Naive thymus-derived CD8-positive, alpha-beta T cell (primary cell): ENCODE data around the gene MFRP. TPM values are rescaled to one million over a fixed set of nuclear protein-coding genes. Genes with fewer than 3 reads are reported as not detected.
A peak's percentile ranks its signal among the peaks of the same experiment; 100 is the strongest.

ENCODE experiments used
- ATAC-seq, 2 donors: fragments of 150-1000 bp; cut with Tn5 transposase in 1 of 2; sonication (Bioruptor Pico), chemical (Tn5 transposase) in 1 of 2; 1 replicate in 1 of 2; 2 replicates in 1 of 2; pipeline ENCODE4 v1.10.0; 2021; ENCODE audit warnings: mild to moderate bottlenecking in 2 of 2, moderate library complexity in 2 of 2
- POLR2A ChIA-PET: fragments of 350-600 bp; sonication (Branson Sonifier 250); formaldehyde crosslinking; loops from one replicate; lab custom pipeline; 2021; ENCODE audit warnings: antibody characterized with exemption; lab: Charles Lee
- DNase-seq, 10 donors: peaks; one replicate each; pipeline versions ENCODE4 v3.0.0 to v3.0.0-alpha.2; 2020 to 2022
- H3K27ac Mint-ChIP-seq, 10 donors: one replicate each; pipeline ENCODE4 v1.8.0; 2020 to 2022; ENCODE audit warnings: mild to moderate bottlenecking in 10 of 10, mixed read lengths in 10 of 10, moderate library complexity in 4 of 10, inconsistent platforms in 1 of 10
- H3K27me3 Mint-ChIP-seq, 5 donors: one replicate each; pipeline ENCODE4 v1.8.0; 2021 to 2022; ENCODE audit warnings: mixed read lengths in 5 of 5
- H3K36me3 Mint-ChIP-seq, 3 donors: one replicate each; pipeline ENCODE4 v1.8.0; 2020 to 2022; ENCODE audit warnings: mixed read lengths in 3 of 3, mild to moderate bottlenecking in 2 of 3, inconsistent platforms in 1 of 3
- H3K4me1 Mint-ChIP-seq, 4 donors: one replicate each; pipeline ENCODE4 v1.8.0; 2021 to 2022; ENCODE audit warnings: mixed read lengths in 4 of 4
- H3K4me3 Mint-ChIP-seq, 10 donors: one replicate each; pipeline ENCODE4 v1.8.0; 2020 to 2022; ENCODE audit warnings: mild to moderate bottlenecking in 10 of 10, mixed read lengths in 10 of 10, moderate library complexity in 6 of 10, inconsistent platforms in 1 of 10
- H3K9me3 Mint-ChIP-seq, 9 donors: one replicate each; pipeline ENCODE4 v1.8.0; 2020 to 2022; ENCODE audit warnings: mixed read lengths in 9 of 9, mild to moderate bottlenecking in 3 of 9, inconsistent platforms in 1 of 9, moderate library complexity in 1 of 9
- polyA plus RNA-seq, 3 donors: library from polyadenylated mRNA; unstranded; fragments of 300-500 nt; fragmentation: Illumina TruSeq; gene quantifications; one replicate each; pipeline ENCODE4 v1.2.3, GENCODE V29; 2021
- total RNA-seq, 8 experiments: library from RNA in 2 of 8; stranded (reverse) in 2 of 8; gene quantifications; one replicate each; pipeline ENCODE4 v1.2.3 and lab custom pipeline; 2021 to 2026

The MFRP gene
- total and polyA plus RNA-seq, 5 experiments from 2014 or later = not detected

- peaks cover 1 to 24% (median 9%) of the 10 kb centered on the region in 5 donors for H3K27me3 Mint-ChIP-seq
- POLR2A ChIA-PET = interaction anchor here (1.1 to 11.7 kb wide), 3 partner anchors 7 to 105 kb away, joined by 3 to 138 read pairs (median 7); no protein-coding TSS in a partner anchor
- H3K9me3 Mint-ChIP-seq = no peaks in the 10 kb centered on the region
- H3K27ac Mint-ChIP-seq = peak within 1 kb of the TSS in 4 of 10 donors; percentile 11 to 81 (median 55)
- H3K4me3 Mint-ChIP-seq = peak within 1 kb of the TSS; percentile 67 to 83 (median 80)
- peak in 1 of 2 donors; percentile 2 for ATAC-seq
- peak in 1 of 10 donors; percentile 27 for DNase-seq
- H3K36me3 Mint-ChIP-seq = no peaks in the 10 kb centered on the region
- H3K4me1 Mint-ChIP-seq = peaks cover 10 to 34% (median 34%) of the 10 kb centered on the region in 4 donors
Measured at GRCh38 chr11:119316729-119317591, 29.5 kb downstream of the MFRP start, which contains the start of gene MCAM. Gene MCAM, minus strand, starts transcription at chr11:119317130. Its CDS starts 29 bp downstream, at chr11:119317101.

GRCh38 chr11:119316016-119316728, 30.3 kb downstream of the MFRP start:
- Mint-ChIP-seq H3K4me1 (peaks cover 7 to 29% (median 28%) of the 10 kb centered on the region in 4 donors), H3K36me3 (no peaks in the 10 kb centered on the region), H3K27ac (peak overlapping the region in 4 of 10 donors; percentile 33 to 77 (median 53)), H3K27me3 (peaks cover 1 to 24% (median 9%) of the 10 kb centered on the region in 5 donors), H3K9me3 (no peaks in the 10 kb centered on the region), H3K4me3 (peak overlapping the region; percentile 67 to 83 (median 80))
- POLR2A ChIA-PET = interaction anchor here (1.0 to 11.7 kb wide), 4 partner anchors 8 to 111 kb away, joined by 3 to 138 read pairs (median 6); no protein-coding TSS in a partner anchor
- DNase-seq (peak in 1 of 10 donors; percentile 27), ATAC-seq (peak in 1 of 2 donors; percentile 26)

GRCh38 chr11:119315131-119316015, 31.1 kb downstream of the MFRP start:
- H3K4me1 Mint-ChIP-seq = peaks cover 7 to 30% (median 27%) of the 10 kb centered on the region in 4 donors
- H3K27me3 Mint-ChIP-seq = peaks cover 1 to 24% (median 9%) of the 10 kb centered on the region in 5 donors
- DNase-seq (peak in 8 of 10 donors; percentile 39 to 77 (median 58)), ATAC-seq (peak; percentile 71 to 79)
- H3K9me3 Mint-ChIP-seq = no peaks in the 10 kb centered on the region
- POLR2A ChIA-PET = interaction anchor here (0.6 to 11.7 kb wide), 6 partner anchors 9 to 171 kb away, joined by 3 to 138 read pairs (median 5); no protein-coding TSS in a partner anchor
- H3K36me3 Mint-ChIP-seq = no peaks in the 10 kb centered on the region
- H3K4me3 Mint-ChIP-seq = peak overlapping the region; percentile 67 to 83 (median 80)
- peak overlapping the region in 8 of 10 donors; percentile 20 to 81 (median 64) for H3K27ac Mint-ChIP-seq

- POLR2A ChIA-PET = interaction anchor here (0.6 to 11.7 kb wide), 5 partner anchors 8 to 171 kb away, joined by 3 to 138 read pairs (median 5); no protein-coding TSS in a partner anchor
- Mint-ChIP-seq H3K4me1 (peaks cover 4 to 28% (median 24%) of the 10 kb centered on the region in 4 donors), H3K36me3 (no peaks in the 10 kb centered on the region), H3K27me3 (peaks cover under 1 to 21% (median 8%) of the 10 kb centered on the region in 5 donors), H3K27ac (peak overlapping the region in 3 of 10 donors; percentile 4 to 38 (median 35)), H3K4me3 (peak overlapping the region; percentile 45 to 83 (median 80)), H3K9me3 (no peaks in the 10 kb centered on the region)
- ATAC-seq (no peak), DNase-seq (peak in 1 of 10 donors; percentile 14)
Measured at GRCh38 chr11:119314726-119315125, 31.8 kb downstream of the MFRP start.

GRCh38 chr11:119310682-119311052, 35.8 kb downstream of the MFRP start:
- Mint-ChIP-seq H3K4me3 (no peak overlapping the region), H3K27ac (peak overlapping the region in 5 of 10 donors; percentile 20 to 91 (median 75)), H3K4me1 (peaks cover 10 to 34% (median 30%) of the 10 kb centered on the region in 4 donors), H3K9me3 (no peaks in the 10 kb centered on the region), H3K36me3 (peaks cover 0 to 4% (median 0%) of the 10 kb centered on the region in 3 donors), H3K27me3 (peaks cover 0 to 3% (median 0%) of the 10 kb centered on the region in 5 donors)
- ATAC-seq (no peak), DNase-seq (no peak)
- POLR2A ChIA-PET = interaction anchor here (7.8 kb wide), 1 partner anchor 10 kb away, joined by 138 read pairs; the partner anchor contains the start of gene MCAM

- DNase-seq (no peak), ATAC-seq (no peak)
- Mint-ChIP-seq H3K27ac (peak overlapping the region in 8 of 10 donors; percentile 25 to 91 (median 72)), H3K36me3 (peaks cover 0 to 8% (median 0%) of the 10 kb centered on the region in 3 donors), H3K27me3 (no peaks in the 10 kb centered on the region), H3K4me1 (peaks cover 15 to 36% (median 30%) of the 10 kb centered on the region in 4 donors), H3K9me3 (no peaks in the 10 kb centered on the region), H3K4me3 (no peak overlapping the region)
- POLR2A ChIA-PET = interaction anchor here (0.6 to 7.8 kb wide), 2 partner anchors 10 to 100 kb away, joined by 4 to 138 read pairs; partner anchors contain the start of gene MCAM
Measured at GRCh38 chr11:119309953-119310681, 36.4 kb downstream of the MFRP start.

GRCh38 chr11:119309411-119309810, 37.1 kb downstream of the MFRP start:
- H3K9me3 Mint-ChIP-seq = no peaks in the 10 kb centered on the region
- POLR2A ChIA-PET = interaction anchor here (0.5 to 7.8 kb wide), 4 partner anchors 11 to 386 kb away, joined by 3 to 138 read pairs (median 3); partner anchors contain the start of gene MCAM
- peak overlapping the region in 9 of 10 donors; percentile 14 to 91 (median 69) for H3K27ac Mint-ChIP-seq
- peaks cover 0 to 14% (median 0%) of the 10 kb centered on the region in 3 donors for H3K36me3 Mint-ChIP-seq
- ATAC-seq (no peak), DNase-seq (no peak)
- H3K4me3 Mint-ChIP-seq = no peak overlapping the region
- peaks cover 16 to 37% (median 31%) of the 10 kb centered on the region in 4 donors for H3K4me1 Mint-ChIP-seq
- no peaks in the 10 kb centered on the region for H3K27me3 Mint-ChIP-seq

- Mint-ChIP-seq H3K4me1 (peaks cover 19 to 39% (median 31%) of the 10 kb centered on the region in 4 donors), H3K27me3 (no peaks in the 10 kb centered on the region), H3K36me3 (peaks cover 0 to 27% (median 4%) of the 10 kb centered on the region in 3 donors), H3K9me3 (no peaks in the 10 kb centered on the region), H3K27ac (peak overlapping the region in 9 of 10 donors; percentile 25 to 100 (median 98)), H3K4me3 (no peak overlapping the region)
- POLR2A ChIA-PET = interaction anchor here (0.7 to 7.8 kb wide), 4 partner anchors 10 to 223 kb away, joined by 3 to 138 read pairs (median 4); partner anchors contain the start of gene MCAM
- no peak for DNase-seq
- ATAC-seq = no peak
Measured at GRCh38 chr11:119307974-119308373, 38.5 kb downstream of the MFRP start.

- Mint-ChIP-seq H3K36me3 (peaks cover 5 to 35% (median 6%) of the 10 kb centered on the region in 3 donors), H3K27ac (peak overlapping the region; percentile 92 to 100 (median 99)), H3K4me3 (peak overlapping the region in 4 of 10 donors; percentile 24 to 87 (median 80)), H3K27me3 (no peaks in the 10 kb centered on the region), H3K9me3 (no peaks in the 10 kb centered on the region), H3K4me1 (peaks cover 20 to 41% (median 31%) of the 10 kb centered on the region in 4 donors)
- POLR2A ChIA-PET = interaction anchor here (0.5 to 7.8 kb wide), 8 partner anchors 9 to 222 kb away, joined by 3 to 138 read pairs (median 4); partner anchors contain the start of genes MCAM and RNF26
- no peak for ATAC-seq
- no peak for DNase-seq
Measured at GRCh38 chr11:119307219-119307618, 39.3 kb downstream of the MFRP start.

GRCh38 chr11:119306373-119306890, 40.1 kb downstream of the MFRP start:
- Mint-ChIP-seq H3K4me3 (peak overlapping the region; percentile 66 to 89 (median 81)), H3K36me3 (peaks cover 5 to 43% (median 7%) of the 10 kb centered on the region in 3 donors), H3K9me3 (no peaks in the 10 kb centered on the region), H3K27me3 (no peaks in the 10 kb centered on the region), H3K4me1 (peaks cover 22 to 41% (median 31%) of the 10 kb centered on the region in 4 donors), H3K27ac (peak overlapping the region; percentile 92 to 100 (median 99))
- POLR2A ChIA-PET = interaction anchor here (0.6 to 7.8 kb wide), 9 partner anchors 14 to 141 kb away, joined by 3 to 138 read pairs (median 4); partner anchors contain the start of genes CBL, MCAM and RNF26
- ATAC-seq (peak; percentile 93 to 97), DNase-seq (peak in 8 of 10 donors; percentile 60 to 87 (median 78))
